ACHN (cell line): ENCODE measurements around the gene CPEB4.

Source experiments
- DNase-seq: peaks from one replicate; pipeline ENCODE4 v3.0.0-alpha.2; 2015
- in situ Hi-C: cut with HindIII; loops from 2 replicates; pipeline ENCODE4 v1.10.0; 2017; ENCODE audit warnings: low sequenced_read_pairs, low pct_ligation_motif_present, low pct_unique_long_range_greater_than_20kb

CPEB4 gene

GRCh38 chr5:173904151-173904550, 16.0 kb downstream of the CPEB4 start:
- DNase-seq, result no peak
- in situ Hi-C loops, result no loop called here

DNA sequence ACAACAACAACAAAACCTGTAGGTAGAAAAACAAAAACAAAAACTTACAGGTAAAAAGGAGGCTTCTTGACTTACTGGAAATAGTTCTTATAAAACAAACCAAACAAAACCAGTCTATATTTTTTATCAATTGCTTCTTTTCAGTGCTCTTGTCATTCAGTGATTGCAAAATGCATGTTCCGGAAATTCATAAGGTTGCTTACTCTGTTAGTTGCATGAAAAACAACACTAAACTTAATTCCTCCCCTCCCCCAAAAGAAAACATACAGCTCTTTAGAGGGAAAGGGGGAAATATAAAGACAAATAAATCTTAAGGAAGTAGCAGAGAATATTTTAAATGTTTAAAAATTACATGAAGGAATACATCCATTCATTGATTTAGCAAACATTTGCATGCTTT, 19.1 kb downstream of the CPEB4 start:
- no peak for DNase-seq
- in situ Hi-C loops, result no loop called here

- in situ Hi-C loops, result no loop called here
- DNase-seq, result peak; percentile 2
These were observed 19.7 kb downstream of the CPEB4 start for GRCh38 chr5:173907686-173908371.

DNA sequence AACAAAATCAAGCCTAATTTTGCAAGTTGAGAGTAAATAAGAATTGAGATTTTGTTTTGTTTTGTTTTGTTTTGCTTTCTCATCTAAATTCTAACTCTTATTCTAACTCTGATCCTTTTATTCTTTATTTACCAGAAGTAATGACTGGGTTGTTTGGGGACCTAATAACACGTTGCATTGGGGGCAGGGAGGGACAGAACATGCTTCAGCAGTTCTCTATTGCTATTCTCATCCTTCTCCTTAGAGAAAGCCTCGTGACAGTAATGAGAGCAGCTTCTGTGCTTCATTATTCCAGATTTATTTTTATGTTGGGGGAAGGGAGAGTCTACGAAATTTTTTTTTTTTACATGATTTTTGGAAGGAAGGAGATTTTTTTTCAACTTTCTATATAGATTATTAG, 21.1 kb downstream of the CPEB4 start:
- no peak for DNase-seq
- in situ Hi-C loops, result no loop called here

GRCh38 chr5:173910215-173910614, 22.1 kb downstream of the CPEB4 start:
- DNase-seq, result no peak
- in situ Hi-C loops, result no loop called here

DNA sequence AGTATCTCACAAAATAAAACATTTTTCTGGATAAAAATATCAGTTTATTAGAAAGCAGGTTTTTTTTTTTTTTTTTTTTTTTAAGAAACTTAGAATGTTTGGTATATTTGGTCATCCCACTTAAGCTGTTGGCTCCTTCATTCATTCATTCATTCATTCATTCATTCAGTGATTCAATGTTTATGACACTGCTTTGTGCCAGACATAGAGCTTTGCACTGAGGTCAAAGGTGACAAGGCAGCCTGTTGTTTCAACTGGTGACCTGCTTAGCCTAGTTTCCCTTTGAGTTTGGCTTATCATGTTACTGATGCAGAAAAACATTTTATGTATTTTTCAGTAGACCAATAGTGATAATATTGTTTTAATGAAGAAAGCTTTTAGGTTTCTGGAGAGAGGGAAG, 23.5 kb downstream of the CPEB4 start:
- no peak for DNase-seq
- in situ Hi-C loops, result no loop called here

GRCh38 chr5:173913686-173914321, 25.7 kb downstream of the CPEB4 start:
- DNase-seq, result no peak

DNA sequence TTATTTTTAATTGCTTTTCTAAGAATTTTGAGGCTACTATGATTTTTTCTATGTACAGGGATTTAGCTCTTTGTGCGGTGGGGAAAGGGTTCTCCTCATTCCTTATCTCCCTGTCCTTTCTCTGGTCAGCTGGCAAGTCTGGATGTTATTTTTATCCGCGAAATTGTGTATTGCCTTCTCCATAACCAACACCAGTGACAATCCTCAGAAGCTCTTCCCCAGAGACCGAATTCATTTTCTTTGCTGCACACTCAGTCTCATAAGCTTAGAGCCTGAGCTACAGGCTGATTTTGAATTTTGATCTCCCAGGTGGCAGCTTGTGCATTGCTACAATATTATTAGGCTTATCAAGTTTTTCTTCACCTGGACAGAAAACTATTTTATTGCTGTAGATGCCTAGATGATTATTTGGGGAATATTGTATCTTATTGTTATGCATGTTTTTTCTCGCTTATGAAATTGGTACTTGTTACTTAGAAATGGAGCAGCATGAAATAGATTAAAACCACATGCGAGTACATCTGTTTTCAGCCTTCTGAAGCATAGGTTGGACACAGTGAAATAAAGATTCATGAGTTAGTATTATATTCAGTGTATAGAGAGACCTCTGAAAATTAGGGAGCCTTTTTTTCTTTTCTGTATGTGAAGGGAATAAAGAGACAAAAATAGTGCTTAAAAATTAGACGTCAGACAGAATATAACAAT, 27.3 kb downstream of the CPEB4 start:
- DNase-seq, result no peak
- in situ Hi-C loops, result no loop called here

More at GRCh38 chr5:173913686-173914321, 25.7 kb downstream of the CPEB4 start:
- in situ Hi-C loops, result no loop called here

DNA sequence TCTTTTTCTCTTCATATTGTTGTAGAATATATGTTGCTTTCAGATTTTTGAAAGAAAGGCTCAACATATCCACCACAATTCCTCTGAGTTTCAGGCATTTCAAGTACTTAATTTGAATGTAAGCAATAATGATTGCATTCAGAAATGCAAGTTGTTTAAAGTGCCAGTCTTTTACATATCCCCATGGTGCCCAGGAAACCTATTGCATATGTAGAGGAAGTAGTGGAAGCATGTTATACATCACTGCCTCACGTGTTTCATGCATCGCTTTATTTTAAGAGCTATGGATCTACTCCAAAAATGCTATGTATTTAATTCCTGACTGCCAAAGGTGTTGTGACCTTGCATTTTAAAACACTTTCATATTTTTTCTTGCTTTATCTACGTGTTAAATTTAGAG, 28.1 kb downstream of the CPEB4 start:
- DNase-seq, result no peak
- in situ Hi-C loops, result no loop called here

DNA sequence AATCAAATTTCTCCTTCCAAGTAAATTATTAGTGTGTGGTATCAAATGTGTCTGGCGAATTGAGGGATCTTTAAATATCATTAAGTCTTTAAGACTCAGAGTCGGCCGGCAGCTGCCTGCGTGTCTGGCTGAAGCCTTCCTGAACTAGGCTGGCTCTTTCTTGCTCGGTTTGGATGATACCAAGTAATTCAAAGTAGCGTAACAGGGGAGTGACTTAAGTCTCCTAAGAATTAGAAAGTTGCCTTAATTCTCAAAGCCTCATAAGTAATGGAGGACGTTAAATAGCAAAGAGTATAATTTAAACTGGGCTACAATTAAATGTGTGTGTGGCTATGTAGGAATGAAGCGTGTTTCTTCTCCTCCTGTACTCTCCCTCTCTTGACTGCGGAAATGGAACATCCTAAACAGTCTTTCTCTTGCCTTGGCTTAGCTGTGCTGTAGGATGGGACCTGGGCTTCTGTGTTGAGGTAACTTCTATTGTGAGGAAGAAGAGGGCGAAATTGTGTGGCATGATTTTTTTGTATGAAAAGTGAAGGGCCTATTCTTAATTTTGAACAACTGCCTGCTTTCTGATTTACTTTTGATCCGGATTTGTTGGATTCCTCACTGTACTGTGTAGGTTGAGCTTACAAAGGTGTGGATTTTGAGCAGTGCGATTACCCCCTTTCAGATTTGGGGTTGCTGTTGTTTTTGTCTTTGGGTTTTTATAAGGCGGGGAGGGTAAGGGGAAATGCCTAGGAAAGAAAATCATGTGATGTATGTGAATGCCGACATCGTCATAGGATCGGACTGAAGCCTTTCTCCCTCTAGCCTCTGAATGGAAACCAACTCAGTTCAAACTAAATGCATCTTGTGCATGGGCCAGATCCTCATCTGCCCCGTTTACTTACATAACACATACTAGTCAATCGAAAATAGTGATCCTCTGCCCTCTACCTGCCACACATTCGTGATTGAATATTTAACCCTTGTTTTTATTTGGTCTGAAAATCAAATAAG, 29.9 kb downstream of the CPEB4 start:
- in situ Hi-C loops, result no loop called here
- peak; percentile 79 for DNase-seq

DNA sequence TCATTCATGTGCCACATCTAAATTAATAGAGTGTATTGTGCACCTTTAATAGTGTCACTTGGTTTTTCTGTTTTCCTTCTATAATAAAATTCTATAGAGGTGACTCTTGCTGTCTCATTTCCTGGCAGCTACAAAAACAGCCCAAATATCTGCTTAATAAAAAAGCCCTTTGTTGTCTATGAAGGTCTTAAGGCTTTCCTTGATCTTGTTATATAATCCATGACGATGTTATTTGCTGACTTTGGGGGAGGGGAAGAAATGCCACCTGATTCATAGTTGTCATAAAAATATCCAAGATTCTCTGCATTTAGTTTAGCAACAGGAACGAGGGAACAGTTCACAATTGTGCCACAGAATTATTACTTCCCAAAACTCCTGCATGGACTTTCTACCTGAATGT, 31.3 kb downstream of the CPEB4 start:
- DNase-seq, result no peak
- in situ Hi-C loops, result no loop called here

DNA sequence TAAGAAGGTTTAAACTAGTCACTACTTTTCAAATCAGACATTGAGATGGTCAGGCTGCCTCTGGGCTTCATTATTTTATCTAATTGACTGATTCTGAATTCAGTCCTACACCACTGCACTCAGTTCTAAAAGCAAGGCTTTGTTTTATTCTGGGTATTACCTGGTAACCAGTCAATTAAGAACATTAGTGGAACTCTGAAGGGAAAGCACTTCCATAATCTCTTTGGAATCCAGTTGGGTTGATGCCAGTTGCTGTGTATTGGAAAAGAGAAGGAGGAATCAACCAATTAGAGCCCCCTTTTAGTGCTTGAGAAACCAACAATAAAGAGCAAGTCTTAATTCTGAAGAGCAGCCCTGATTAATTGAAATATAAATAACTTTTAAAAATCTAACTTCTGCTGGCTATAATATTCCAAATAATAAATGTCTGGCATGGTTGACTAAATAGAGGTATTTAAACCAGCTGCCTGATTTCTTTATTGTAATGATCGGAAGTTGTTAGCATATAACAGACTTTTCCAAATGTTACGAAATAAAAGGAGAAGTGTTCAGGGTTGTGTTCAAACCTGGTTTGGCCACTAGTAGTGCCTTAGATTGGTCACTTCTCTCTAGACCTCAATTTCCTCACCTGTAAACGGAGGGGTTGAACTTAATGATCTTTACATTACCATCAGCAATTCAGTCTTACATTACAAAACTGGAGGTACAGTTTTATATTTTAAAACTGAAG, 32.0 kb downstream of the CPEB4 start:
- in situ Hi-C loops, result no loop called here
- DNase-seq, result no peak

GRCh38 chr5:173920866-173921555, 32.9 kb downstream of the CPEB4 start:
- DNase-seq, result no peak
- in situ Hi-C loops, result no loop called here

DNA sequence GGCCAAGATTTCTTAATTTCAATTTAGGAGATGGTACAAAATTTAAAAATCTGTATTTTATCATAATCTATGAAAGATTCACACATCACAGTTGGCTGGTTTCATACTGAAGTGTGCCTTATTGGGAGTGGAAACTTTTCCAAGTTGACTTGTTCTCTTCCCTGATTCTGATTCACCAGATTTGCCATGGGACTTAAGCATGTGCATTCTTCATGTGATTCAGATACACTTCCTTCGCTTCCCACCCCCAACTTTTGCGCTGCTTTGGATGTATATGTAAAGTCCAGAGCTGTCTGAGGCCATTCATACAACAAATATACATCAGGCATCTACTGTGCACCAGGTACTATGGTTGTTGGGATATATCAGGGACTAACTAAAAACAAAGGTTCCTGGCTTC, 34.4 kb downstream of the CPEB4 start:
- no peak for DNase-seq
- in situ Hi-C loops, result no loop called here

- no peak for DNase-seq
- in situ Hi-C loops, result no loop called here
These were observed 35.3 kb downstream of the CPEB4 start for GRCh38 chr5:173923218-173924095.

DNA sequence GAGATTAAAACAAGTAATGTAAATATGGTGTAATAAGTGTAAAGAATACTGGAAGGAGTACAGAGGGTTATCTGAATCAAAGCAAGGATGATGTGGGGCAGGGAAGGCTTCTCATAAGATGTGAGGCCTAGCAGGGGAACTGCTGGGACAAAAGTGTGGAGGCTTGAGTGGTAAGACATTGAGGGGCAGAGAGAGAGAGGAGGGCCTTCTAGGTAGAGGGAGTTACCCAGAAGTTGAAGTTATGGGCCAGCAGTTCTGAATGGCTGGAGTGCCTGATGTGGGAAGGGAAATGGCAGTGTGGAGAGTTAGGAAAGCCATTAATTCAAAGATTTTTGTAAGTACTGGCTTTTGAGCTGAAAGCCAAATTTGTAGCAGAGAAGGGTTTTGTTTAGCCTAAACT, 36.8 kb downstream of the CPEB4 start:
- in situ Hi-C loops, result no loop called here
- DNase-seq, result no peak
